AG09309 (cell line): ENCODE data around the gene ADRM1.

ENCODE experiments used
- DNase-seq: peaks from one replicate; pipeline ENCODE4 v3.0.0-alpha.2; 2010; ENCODE audit warnings: low read depth
- H3K4me3 ChIP-seq: 2 replicates; pipeline ENCODE4 v1.5.1; 2011; ENCODE audit warnings: mild to moderate bottlenecking, low read depth, low read length, moderate library complexity; ENCODE audit not compliant: control insufficient read depth
- CTCF ChIP-seq: IDR thresholded peaks from 2 replicates; pipeline ENCODE4 v1.5.1; 2011; ENCODE audit warnings: mild to moderate bottlenecking, low read depth, low read length, inconsistent platforms; ENCODE audit not compliant: insufficient read depth, control insufficient read depth; ENCODE audit errors: missing control alignments

The ADRM1 gene

GRCh38 chr20:62287759-62288534 is 14.8 kb upstream of the ADRM1 start:
- DNase-seq, result no peak
- TF ChIP-seq CTCF, result no peak
- no peak overlapping the region for H3K4me3 ChIP-seq

- DNase-seq, result no peak
- H3K4me3 ChIP-seq, result no peak overlapping the region
- TF ChIP-seq CTCF, result no peak
Measured at GRCh38 chr20:62288535-62289105, 14.2 kb upstream of the ADRM1 start.

- H3K4me3 ChIP-seq, result no peak overlapping the region
- no peak for DNase-seq
- no peak for TF ChIP-seq CTCF
Measured at GRCh38 chr20:62289131-62289530, 13.7 kb upstream of the ADRM1 start.

GRCh38 chr20:62289898-62290297 is 12.9 kb upstream of the ADRM1 start:
- DNase-seq, result no peak
- H3K4me3 ChIP-seq, result no peak overlapping the region
- no peak for TF ChIP-seq CTCF

GRCh38 chr20:62291251-62292066 is 11.3 kb upstream of the ADRM1 start:
- no peak for TF ChIP-seq CTCF
- DNase-seq, result no peak
- H3K4me3 ChIP-seq, result no peak overlapping the region

GRCh38 chr20:62292108-62292507 is 10.7 kb upstream of the ADRM1 start:
- no peak for DNase-seq
- no peak overlapping the region for H3K4me3 ChIP-seq
- no peak for TF ChIP-seq CTCF
